Heart left ventricle (tissue), 16 donors: Measurements from ENCODE around the gene CD28. TPM values are rescaled to one million over a fixed set of nuclear protein-coding genes. Genes with fewer than 3 reads are reported as not detected.

ENCODE experiments used
- ATAC-seq, 4 donors: fragments of 200-7000 bp; cut with Tn5 transposase; one replicate each; pipeline ENCODE4 v1.9.1; 2020 to 2022; ENCODE audit warnings: moderate library complexity in 4 of 4, mild to moderate bottlenecking in 3 of 4, moderate number of reproducible peaks in 1 of 4
- DNase-seq, 5 donors: peaks; one replicate each; pipeline ENCODE4 v3.0.0-alpha.2; 2020
- H3K27ac ChIP-seq, 12 donors: fragments of 200-600 bp; sonication (generic) in 4 of 12; one replicate each; pipeline versions ENCODE4 v1.5.0 to v1.8.0; 2016 to 2022; ENCODE audit warnings: mild to moderate bottlenecking in 2 of 12
- H3K27me3 ChIP-seq, 9 donors: fragments of 200-600 bp; sonication (generic) in 2 of 9; one replicate each; pipeline versions ENCODE4 v1.5.1 to v1.8.0; 2016 to 2022; ENCODE audit warnings: mild to moderate bottlenecking in 3 of 9
- H3K36me3 ChIP-seq, 9 donors: fragments of 200-600 bp; sonication (generic) in 2 of 9; one replicate each; pipeline versions ENCODE4 v1.5.0 to v1.8.0; 2018 to 2022; ENCODE audit warnings: mild to moderate bottlenecking in 2 of 9
- H3K4me1 ChIP-seq, 12 donors: fragments of 200-600 bp; sonication (generic) in 4 of 12; one replicate each; pipeline versions ENCODE4 v1.5.0 to v1.8.0; 2016 to 2022; ENCODE audit warnings: mild to moderate bottlenecking in 3 of 12
- H3K4me3 ChIP-seq, 12 donors: fragments of 200-600 bp; sonication (generic) in 4 of 12; one replicate each; pipeline versions ENCODE4 v1.5.0 to v1.8.0; 2017 to 2022; ENCODE audit warnings: mild to moderate bottlenecking in 9 of 12, moderate library complexity in 4 of 12
- H3K9me3 ChIP-seq, 12 donors: fragments of 200-600 bp; sonication (generic) in 4 of 12; one replicate each; pipeline versions ENCODE4 v1.5.0 to v1.8.0; 2016 to 2022; ENCODE audit warnings: mild to moderate bottlenecking in 1 of 12
- POLR2A ChIP-seq, 2 donors: fragments of 450-650 bp; IDR thresholded peaks; one replicate each; pipeline ENCODE4 v1.6.1; 2017; ENCODE audit warnings: antibody characterized with exemption in 2 of 2, mild to moderate bottlenecking in 2 of 2, moderate library complexity in 2 of 2
- WGBS, 4 donors: extraction: QIAGEN DNeasy Blood & Tissue Kit in 2 of 4; methylation state at CpG; one replicate each; pipeline versions ENCODE4 v1.1.5 to v1.1.7; 2013 to 2018; 5-methylcytosine and 5-hydroxymethylcytosine counted together
- intact Hi-C, 10 donors: fragments of 100-400 bp; cut with DNase I; formaldehyde crosslinking; loops; one replicate each; pipeline versions ENCODE4 v1.11.1 to v1.14.2; 2022
- polyA plus RNA-seq, 2 donors: library from polyadenylated mRNA; stranded (reverse); fragments of 200-250 nt; gene quantifications; one replicate each; pipeline ENCODE4 v1.2.3, GENCODE V29; 2013
- total RNA-seq, 9 donors: library from RNA; depleted of rRNA in 2 of 9; stranded (reverse); fragments of >200 nt in 2 of 9; fragmentation: NEBNext Ultra II Directional in 3 of 9; extraction: Animal tissue kit (Norgen Biotek cat#: 25700) in 3 of 9; gene quantifications; one replicate each; pipeline versions ENCODE4 v1.1.0 to v1.2.4, GENCODE V29; 2016 to 2023
- TF ChIP-seq, protein P1 (sequence below), 12 donors: fragments of 200-600 bp; sonication (generic) in 4 of 12; IDR thresholded peaks; one replicate each; pipeline versions ENCODE4 v1.5.0 to v1.8.0; 2018 to 2022; ENCODE audit warnings: antibody characterized with exemption in 12 of 12, mild to moderate bottlenecking in 5 of 12
- donor health status: ischemic (EF 13 %, LVEDD 7.1; RV severe dilation, severe dysfunction).
- donor health status: healthy with polysubstance abuse.
- donor health status: DM: no; HTN: yes; CAD: no.
- donor health status: DM: no; HTN: no; CAD: no.
- donor health status: ischemic (EF 25% LVEDD 6.9; RV normal size, moderate dysfunction).
- donor health status: ischemic (EF 25% LVEDD 5.7; RV mildly dilated, moderate dysfunction).
- donor health status: healthy.
- donor health status: DM: yes; HTN: yes; CAD: no.
- donor health status: ischemic (EF 35%, LVEDD 5.7; RV mildly dilated, moderate dysfunction).
- donor health status: nonischemic (EF 11% LVEDD 7.7; RV severe dilation, severe dysfunction).
- donor health status: DM: yes; HTN: yes; CAD: no.
- donor health status: PGD.
- donor health status: ischemic (EF 29% LVEDD 5.4; RV normal size, mild dysfunction).
- donor health status: nonischemic (EF 23%, LVEDD 6.1; RV moderate dilation, normal function).

Gene CD28
- total and polyA plus RNA-seq, 11 donors = 0.08 to 11.2 (median 0.81) TPM

DNA sequence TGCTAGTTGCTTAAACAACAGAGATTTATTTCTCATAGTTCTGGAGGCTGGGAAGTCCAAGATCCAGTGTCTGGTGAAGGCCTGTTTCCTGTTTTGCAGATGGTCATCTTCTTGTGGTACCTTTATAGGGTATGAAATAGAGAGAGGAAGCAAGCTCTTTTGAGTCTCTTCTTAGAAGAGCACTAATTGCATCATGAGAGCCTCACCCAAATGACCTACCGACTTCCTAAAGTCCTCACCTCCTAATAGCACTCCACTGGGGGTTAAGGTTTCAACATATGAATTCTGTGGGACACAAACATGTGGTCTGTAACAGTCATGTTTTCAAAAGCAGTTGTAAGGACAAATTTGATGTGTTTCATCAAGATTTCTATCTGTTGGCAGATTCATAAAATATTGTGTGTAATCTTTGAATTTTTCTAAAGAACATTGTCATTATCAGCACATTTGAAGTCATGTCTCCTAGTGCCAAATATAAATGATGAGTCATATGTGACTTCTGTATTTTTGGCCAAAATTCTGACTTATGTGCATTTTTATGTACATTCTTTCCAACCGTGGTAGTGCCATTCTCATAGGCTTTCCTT is 45.3 kb downstream of the CD28 start:
- Histone ChIP-seq H3K36me3 (no peaks in the 10 kb centered on the region), H3K27me3 (no peaks in the 10 kb centered on the region), H3K27ac (no peak overlapping the region), H3K4me1 (no peaks in the 10 kb centered on the region), H3K9me3 (peaks cover 0 to 35% (median 14%) of the 10 kb centered on the region in 12 donors), H3K4me3 (no peak overlapping the region)
- 69 to 79% (median 73%) methylated on average over 2 of the region's 2 CpGs for WGBS, 4 donors
- DNase-seq = no peak
- TF ChIP-seq POLR2A (IDR thresholded peaks at IDR 0.05) = no peak
- TF ChIP-seq, protein P1, sequence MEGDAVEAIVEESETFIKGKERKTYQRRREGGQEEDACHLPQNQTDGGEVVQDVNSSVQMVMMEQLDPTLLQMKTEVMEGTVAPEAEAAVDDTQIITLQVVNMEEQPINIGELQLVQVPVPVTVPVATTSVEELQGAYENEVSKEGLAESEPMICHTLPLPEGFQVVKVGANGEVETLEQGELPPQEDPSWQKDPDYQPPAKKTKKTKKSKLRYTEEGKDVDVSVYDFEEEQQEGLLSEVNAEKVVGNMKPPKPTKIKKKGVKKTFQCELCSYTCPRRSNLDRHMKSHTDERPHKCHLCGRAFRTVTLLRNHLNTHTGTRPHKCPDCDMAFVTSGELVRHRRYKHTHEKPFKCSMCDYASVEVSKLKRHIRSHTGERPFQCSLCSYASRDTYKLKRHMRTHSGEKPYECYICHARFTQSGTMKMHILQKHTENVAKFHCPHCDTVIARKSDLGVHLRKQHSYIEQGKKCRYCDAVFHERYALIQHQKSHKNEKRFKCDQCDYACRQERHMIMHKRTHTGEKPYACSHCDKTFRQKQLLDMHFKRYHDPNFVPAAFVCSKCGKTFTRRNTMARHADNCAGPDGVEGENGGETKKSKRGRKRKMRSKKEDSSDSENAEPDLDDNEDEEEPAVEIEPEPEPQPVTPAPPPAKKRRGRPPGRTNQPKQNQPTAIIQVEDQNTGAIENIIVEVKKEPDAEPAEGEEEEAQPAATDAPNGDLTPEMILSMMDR (IDR thresholded peaks at IDR 0.05) = no peak
- ATAC-seq = no peak
- intact Hi-C loops = no loop called here

DNA sequence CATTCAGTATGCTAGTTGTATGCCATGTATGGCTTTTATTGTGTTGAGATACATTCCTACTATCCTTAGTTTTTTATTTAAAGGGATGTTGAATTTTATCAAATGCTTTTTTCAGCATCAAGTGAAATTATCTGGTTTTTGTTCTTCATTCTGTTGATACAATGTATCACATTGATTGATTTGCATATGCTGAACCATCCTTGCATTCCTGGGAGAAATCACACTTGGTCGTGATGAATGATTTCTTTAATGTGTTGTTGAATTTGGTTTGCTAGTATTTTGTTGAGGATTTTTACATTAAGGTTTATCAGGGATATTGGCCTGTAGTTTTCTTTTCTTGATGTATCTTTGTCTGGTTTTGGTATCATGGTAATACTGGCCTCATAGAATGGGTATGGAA is 49.7 kb downstream of the CD28 start:
- Histone ChIP-seq H3K27me3 (no peaks in the 10 kb centered on the region), H3K4me3 (no peak overlapping the region), H3K9me3 (peaks cover 0 to 46% (median 14%) of the 10 kb centered on the region in 12 donors), H3K36me3 (no peaks in the 10 kb centered on the region), H3K4me1 (no peaks in the 10 kb centered on the region), H3K27ac (no peak overlapping the region)
- DNase-seq (no peak), ATAC-seq (no peak)
- WGBS, 4 donors = 80 to 90% (median 88%) methylated on average over 1 of the region's 1 CpG
- intact Hi-C loops = no loop called here
- no peak for TF ChIP-seq POLR2A (IDR thresholded peaks at IDR 0.05)
- TF ChIP-seq, protein P1 (IDR thresholded peaks at IDR 0.05) = no peak

GRCh38 chr2:203758841-203759689 is 52.6 kb downstream of the CD28 start:
- H3K36me3 ChIP-seq = no peaks in the 10 kb centered on the region
- no peaks in the 10 kb centered on the region for H3K27me3 ChIP-seq
- intact Hi-C loops = no loop called here
- H3K4me1 ChIP-seq = peaks cover 0 to 8% (median 0%) of the 10 kb centered on the region in 12 donors
- TF ChIP-seq POLR2A (IDR thresholded peaks at IDR 0.05) = no peak
- TF ChIP-seq, protein P1 (IDR thresholded peaks at IDR 0.05) = no peak
- DNase-seq = no peak
- WGBS, 4 donors = 63 to 89% (median 67%) methylated on average over 4 of the region's 4 CpGs
- H3K27ac ChIP-seq = no peak overlapping the region
- peaks cover 0 to 36% (median 14%) of the 10 kb centered on the region in 12 donors for H3K9me3 ChIP-seq
- H3K4me3 ChIP-seq = no peak overlapping the region
- ATAC-seq = no peak

GRCh38 chr2:203759690-203760365 is 53.4 kb downstream of the CD28 start:
- H3K27ac ChIP-seq = no peak overlapping the region
- TF ChIP-seq, protein P1 (IDR thresholded peaks at IDR 0.05) = no peak
- peaks cover 0 to 31% (median 14%) of the 10 kb centered on the region in 12 donors for H3K9me3 ChIP-seq
- 95 to 100% (median 96%) methylated on average over 3 to 4 of the region's 4 CpGs for WGBS, 4 donors
- DNase-seq = no peak
- no peaks in the 10 kb centered on the region for H3K36me3 ChIP-seq
- H3K27me3 ChIP-seq = no peaks in the 10 kb centered on the region
- H3K4me1 ChIP-seq = peaks cover 0 to 8% (median 0%) of the 10 kb centered on the region in 12 donors
- no peak overlapping the region for H3K4me3 ChIP-seq
- ATAC-seq = no peak
- intact Hi-C loops = no loop called here
